BE2C (cell line): Measurements from ENCODE around the gene ACBD6.
A peak's percentile ranks its signal among the peaks of the same experiment; 100 is the strongest.

Experiments used
- DNase-seq: peaks from one replicate; pipeline ENCODE4 v3.0.0-alpha.2; 2020
- H3K27me3 ChIP-seq: fragments of 250-450 bp; sonication (Bioruptor Pico); 2 replicates; pipeline ENCODE4 v1.5.1; 2020; ENCODE audit warnings: mild to moderate bottlenecking
- H3K36me3 ChIP-seq: fragments of 250-450 bp; sonication (Bioruptor Pico); 2 replicates; pipeline ENCODE4 v1.5.1; 2020; ENCODE audit warnings: mild to moderate bottlenecking
- H3K4me1 ChIP-seq: fragments of 250-450 bp; sonication (Bioruptor Pico); 2 replicates; pipeline ENCODE4 v1.5.1; 2020
- H3K4me3 ChIP-seq: 2 replicates; pipeline ENCODE4 v1.5.1; 2011; ENCODE audit warnings: low read depth, low read length
- H3K9me3 ChIP-seq: fragments of 250-450 bp; sonication (Bioruptor Pico); 2 replicates; pipeline ENCODE4 v1.5.1; 2020
- CTCF ChIP-seq: IDR thresholded peaks from 2 replicates; pipeline ENCODE4 v1.5.1; 2012; ENCODE audit warnings: mild to moderate bottlenecking, low read depth, low read length

Gene ACBD6

GRCh38 chr1:180248731-180249681 is 253.4 kb downstream of the ACBD6 start:
- Histone ChIP-seq H3K9me3 (no peaks in the 10 kb centered on the region), H3K4me3 (no peak overlapping the region), H3K36me3 (no peaks in the 10 kb centered on the region), H3K4me1 (no peaks in the 10 kb centered on the region), H3K27me3 (no peaks in the 10 kb centered on the region)
- peak; percentile 68 for DNase-seq
- peak; percentile 40; the same call in 1 of the 2 replicates for TF ChIP-seq CTCF

GRCh38 chr1:180248176-180248575 is 254.2 kb downstream of the ACBD6 start:
- peaks cover 4% of the 10 kb centered on the region; the same call in 1 of the 2 replicates for H3K27me3 ChIP-seq
- no peak for DNase-seq
- no peak for TF ChIP-seq CTCF
- no peaks in the 10 kb centered on the region for H3K36me3 ChIP-seq
- no peak overlapping the region for H3K4me3 ChIP-seq
- H3K9me3 ChIP-seq: no peaks in the 10 kb centered on the region
- no peaks in the 10 kb centered on the region for H3K4me1 ChIP-seq

GRCh38 chr1:180247580-180247979 is 254.8 kb downstream of the ACBD6 start:
- Histone ChIP-seq H3K36me3 (no peaks in the 10 kb centered on the region), H3K4me3 (no peak overlapping the region), H3K4me1 (no peaks in the 10 kb centered on the region), H3K9me3 (no peaks in the 10 kb centered on the region), H3K27me3 (peaks cover 4% of the 10 kb centered on the region)
- TF ChIP-seq CTCF: no peak
- no peak for DNase-seq

GRCh38 chr1:180247061-180247460 is 255.3 kb downstream of the ACBD6 start:
- DNase-seq: no peak
- Histone ChIP-seq H3K4me3 (no peak overlapping the region), H3K9me3 (no peaks in the 10 kb centered on the region), H3K36me3 (no peaks in the 10 kb centered on the region), H3K4me1 (no peaks in the 10 kb centered on the region), H3K27me3 (peaks cover 9% of the 10 kb centered on the region)
- TF ChIP-seq CTCF: no peak

GRCh38 chr1:180246579-180246978 is 255.8 kb downstream of the ACBD6 start:
- peaks cover 14% of the 10 kb centered on the region for H3K27me3 ChIP-seq
- H3K4me1 ChIP-seq: no peaks in the 10 kb centered on the region
- no peaks in the 10 kb centered on the region for H3K9me3 ChIP-seq
- H3K4me3 ChIP-seq: no peak overlapping the region
- no peak for DNase-seq
- TF ChIP-seq CTCF: no peak
- no peaks in the 10 kb centered on the region for H3K36me3 ChIP-seq

GRCh38 chr1:180244840-180245239 is 257.5 kb downstream of the ACBD6 start:
- no peaks in the 10 kb centered on the region for H3K4me1 ChIP-seq
- no peak for DNase-seq
- no peaks in the 10 kb centered on the region for H3K9me3 ChIP-seq
- peaks cover 31% of the 10 kb centered on the region for H3K27me3 ChIP-seq
- H3K4me3 ChIP-seq: no peak overlapping the region
- TF ChIP-seq CTCF: no peak
- H3K36me3 ChIP-seq: no peaks in the 10 kb centered on the region
